HG03460 (cell line): ENCODE measurements around the gene PGA3.
"Not testable (repeated sequence)": the region's sequence is repeated elsewhere in the genome, so short reads cannot be mapped to it uniquely, and the experiment has no call there.

Experiments
- ATAC-seq: cut with Tn5 transposase; IDR thresholded peaks from one replicate; pipeline ENCODE4 v1.9.1; 2021; ENCODE audit not compliant: unreplicated experiment

The PGA3 gene

DNA sequence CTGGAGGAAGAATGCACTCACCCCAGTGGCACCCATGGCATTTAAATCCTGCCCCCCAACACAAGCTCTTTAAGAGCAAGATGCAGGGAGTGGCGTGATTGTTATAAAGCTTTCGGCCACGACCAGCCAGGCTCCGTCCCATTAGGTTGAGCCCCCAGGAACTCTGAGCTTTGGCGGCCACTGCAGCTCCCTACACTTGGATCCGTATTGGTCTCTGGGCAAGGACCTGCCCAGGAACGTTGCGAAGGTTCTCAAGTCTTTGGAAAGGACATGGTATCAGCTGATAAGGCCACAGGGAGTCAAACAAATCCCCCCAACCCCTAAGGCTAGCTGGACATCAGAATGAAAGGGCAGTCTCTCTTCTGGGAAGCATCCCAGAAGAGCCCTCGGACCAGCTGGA is 32.7 kb upstream of the PGA3 start:
- ATAC-seq: no peak

DNA sequence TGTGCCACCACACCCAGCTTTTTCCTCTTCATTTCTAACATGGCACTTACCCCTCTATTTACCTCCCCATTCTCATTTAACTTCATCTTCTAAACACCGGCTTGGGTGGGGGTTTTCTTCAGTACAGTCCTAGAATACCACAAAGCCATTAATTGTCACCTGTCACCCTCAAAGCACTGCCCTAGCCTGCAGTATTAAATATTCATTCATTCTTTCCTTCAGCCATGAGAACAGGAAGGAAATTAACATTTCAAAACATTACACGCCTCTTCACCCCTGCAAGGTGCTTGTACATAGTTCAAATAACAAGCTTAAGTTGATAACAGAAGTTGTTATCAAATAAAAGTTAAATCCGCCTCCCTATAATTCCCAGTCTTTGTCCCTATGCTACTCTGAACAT is 31.4 kb upstream of the PGA3 start:
- ATAC-seq: no peak

DNA sequence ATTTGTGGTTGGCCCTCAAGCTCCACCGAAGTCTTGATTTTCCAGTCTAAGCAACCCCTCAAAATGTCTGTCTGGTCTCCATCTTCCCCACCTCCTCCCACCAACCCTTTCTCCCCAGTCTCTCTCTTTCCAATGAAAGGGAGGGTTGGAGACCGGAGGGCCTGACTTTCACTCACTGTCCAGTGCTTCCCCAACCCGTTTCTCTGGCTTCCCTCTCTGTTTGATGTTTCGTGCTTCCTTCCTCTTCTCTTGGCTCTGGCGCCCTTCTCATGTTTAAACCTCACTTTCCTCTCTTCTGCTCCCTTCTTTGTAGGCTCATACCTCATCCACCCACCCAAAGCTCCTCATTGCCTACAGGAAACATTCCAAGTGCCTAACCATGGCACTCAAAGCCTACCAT is 31.0 kb upstream of the PGA3 start:
- no peak for ATAC-seq

DNA sequence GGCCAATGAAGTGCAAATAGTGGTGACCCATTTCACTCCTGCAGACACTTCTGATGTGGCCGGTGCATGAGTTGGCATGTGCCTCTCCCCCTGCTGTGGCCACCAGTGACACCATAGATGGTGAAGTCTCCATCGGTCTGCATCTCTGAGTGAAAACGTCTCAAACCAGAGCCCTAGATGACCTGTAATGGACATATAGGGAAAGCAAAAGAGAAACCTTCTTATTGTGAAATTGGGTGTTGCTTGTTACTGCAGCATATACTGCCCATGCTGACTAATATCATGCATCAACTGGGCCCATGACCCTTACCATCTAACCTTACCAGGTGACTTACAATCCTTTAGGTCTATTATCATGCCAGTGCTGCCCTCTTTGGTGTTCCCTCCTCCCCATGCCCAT is 30.4 kb upstream of the PGA3 start:
- no peak for ATAC-seq

DNA sequence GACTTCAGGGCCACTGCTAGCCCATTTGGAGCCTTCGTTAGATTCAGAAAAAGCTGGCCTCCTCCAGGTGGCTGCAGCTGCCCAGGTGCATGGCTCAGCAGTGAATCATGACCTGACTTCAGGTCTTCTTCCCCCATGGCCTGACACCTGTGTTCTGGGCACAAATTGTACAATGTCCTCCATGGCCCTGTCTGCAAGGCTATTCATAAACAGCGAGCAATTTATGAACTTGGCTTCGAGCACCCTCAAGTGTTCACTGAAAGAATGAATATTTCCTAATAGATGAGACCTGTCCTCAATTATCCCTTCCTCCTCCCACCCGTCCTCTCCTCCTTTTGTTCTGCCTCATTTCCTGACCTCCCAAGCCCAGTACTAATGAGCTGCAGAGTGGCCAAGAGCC is 29.9 kb upstream of the PGA3 start:
- no peak for ATAC-seq

DNA sequence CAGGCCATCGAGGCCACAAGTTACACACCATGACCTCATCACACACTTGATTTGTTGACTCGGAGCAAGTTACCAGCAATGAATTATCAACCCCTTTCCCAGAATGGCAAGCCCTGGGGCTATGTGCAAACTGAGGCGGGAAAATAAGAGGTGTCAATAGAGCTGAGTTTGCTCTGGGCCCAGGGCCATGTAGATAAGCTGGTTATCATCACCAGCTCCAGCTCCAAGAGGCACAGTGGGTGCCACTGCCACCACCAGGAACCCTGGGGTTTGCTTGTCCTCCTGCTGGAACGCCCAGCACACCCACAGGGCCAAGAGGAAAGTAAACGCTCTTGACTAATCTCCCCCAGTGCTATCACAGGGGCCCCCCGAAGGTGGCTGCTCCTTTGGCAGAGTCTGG is 29.0 kb upstream of the PGA3 start:
- ATAC-seq: no peak

DNA sequence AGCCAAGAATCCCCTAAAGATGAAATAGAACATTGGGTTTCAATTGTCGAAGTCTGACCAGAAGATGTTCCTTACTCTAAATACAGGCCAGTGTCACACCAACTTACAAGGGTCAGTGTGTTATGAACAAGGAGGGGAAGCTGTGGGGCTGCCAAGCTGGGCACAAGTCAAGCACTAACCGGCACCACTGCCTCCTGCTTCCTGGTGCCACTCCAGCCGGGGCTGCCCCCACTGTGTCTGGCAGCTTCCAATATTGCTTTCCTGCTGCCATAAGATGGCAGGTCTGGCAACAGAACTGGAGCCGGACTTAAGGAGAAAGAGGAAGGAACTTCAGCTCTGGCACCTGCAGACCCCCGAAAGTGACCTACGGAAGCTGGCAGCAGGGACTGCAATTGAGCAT is 28.4 kb upstream of the PGA3 start:
- no peak for ATAC-seq

DNA sequence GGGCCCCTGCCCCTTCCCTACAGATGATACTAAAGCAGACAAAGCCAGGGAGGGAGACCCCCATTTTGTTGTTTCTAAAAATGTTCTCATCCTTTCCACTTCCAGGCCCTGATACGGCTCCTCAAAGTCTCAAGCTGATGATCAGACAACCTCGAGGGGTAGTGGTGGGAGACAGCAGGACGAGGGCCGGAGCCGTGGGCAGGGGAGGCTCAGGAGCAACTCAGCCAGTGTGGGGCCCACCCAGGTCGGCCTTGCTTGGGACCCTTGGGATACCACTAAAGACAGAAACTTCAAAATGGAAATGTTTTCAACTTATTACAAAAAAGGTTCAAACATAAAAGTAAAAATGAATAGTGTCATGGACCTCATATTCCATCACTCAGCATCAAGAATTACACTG is 26.9 kb upstream of the PGA3 start:
- no peak for ATAC-seq

DNA sequence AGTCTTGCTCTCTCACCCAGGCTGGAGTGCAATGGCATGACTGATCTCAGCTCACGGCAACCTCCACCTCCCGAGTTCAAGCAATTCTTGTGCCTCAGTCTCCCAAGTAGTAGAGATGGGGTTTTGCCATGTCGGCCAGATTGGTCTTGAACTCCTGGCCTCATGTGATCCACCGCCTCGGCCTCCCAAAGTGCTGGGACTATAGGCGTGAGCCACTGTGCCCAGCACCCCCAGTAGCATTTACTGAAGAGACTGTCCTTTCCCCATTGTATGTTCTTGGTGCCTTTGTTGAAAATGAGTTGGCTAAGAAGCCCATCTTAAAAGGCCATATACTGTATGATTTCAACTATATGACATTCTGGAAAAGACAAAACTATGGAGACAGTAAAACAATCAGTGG is 23.1 kb upstream of the PGA3 start:
- not testable (repeated sequence) for ATAC-seq

DNA sequence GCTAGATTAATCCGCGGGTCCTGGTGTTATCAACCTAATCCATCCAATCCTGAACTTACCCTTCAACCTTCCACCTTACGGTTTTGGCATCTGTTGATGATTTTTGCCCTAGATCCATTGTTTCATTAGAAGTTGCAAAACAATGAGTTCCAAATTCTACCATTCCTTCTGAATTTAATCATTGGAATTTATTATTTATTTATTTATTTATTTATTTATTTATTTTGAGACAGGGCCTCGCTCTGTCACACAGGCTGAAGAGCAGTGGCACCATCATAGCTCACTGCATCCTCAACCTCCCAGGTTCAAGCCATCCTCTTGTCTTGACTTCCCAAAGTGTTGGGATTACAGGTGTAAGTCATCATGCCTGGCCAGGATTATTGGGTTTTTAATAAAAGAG is 21.8 kb upstream of the PGA3 start:
- no peak for ATAC-seq

DNA sequence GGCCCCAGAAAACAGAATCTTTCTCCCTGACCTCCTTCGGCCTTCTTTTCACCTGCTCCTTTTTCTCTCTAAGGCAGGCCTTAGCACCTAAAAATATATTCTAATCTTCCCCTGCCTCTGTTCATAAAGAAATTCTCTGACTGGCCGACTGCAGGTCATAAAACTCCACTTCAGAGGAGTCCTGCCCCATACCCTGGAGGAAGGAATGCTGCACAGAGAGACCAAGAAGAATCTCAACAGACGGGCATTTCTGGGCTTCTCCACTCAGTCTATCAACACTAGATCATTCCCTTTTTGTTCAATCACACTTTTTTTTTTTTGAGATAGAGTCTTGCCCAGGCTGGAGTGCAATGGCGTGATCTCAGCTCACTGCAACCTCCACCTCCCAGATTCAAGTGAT is 19.7 kb upstream of the PGA3 start:
- no peak for ATAC-seq

DNA sequence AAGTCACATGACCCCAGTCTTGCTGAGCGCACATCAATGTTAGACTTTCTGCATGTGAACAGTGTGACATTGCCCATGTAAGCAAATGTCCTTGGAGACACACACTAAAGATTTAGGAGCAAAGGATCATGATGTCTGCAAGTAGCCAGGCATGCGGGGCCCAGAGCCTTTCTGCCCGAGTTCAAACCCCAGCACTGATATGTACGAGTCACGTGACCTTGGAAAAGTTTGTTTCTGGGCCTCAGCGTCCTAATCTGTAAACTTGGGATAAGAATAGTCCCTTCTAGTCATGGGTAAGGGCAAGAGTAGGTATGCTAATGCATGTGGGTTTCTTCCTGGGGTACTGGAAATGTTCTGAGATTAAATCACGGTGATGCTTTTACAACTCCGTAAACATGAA is 16.8 kb upstream of the PGA3 start:
- no peak for ATAC-seq

DNA sequence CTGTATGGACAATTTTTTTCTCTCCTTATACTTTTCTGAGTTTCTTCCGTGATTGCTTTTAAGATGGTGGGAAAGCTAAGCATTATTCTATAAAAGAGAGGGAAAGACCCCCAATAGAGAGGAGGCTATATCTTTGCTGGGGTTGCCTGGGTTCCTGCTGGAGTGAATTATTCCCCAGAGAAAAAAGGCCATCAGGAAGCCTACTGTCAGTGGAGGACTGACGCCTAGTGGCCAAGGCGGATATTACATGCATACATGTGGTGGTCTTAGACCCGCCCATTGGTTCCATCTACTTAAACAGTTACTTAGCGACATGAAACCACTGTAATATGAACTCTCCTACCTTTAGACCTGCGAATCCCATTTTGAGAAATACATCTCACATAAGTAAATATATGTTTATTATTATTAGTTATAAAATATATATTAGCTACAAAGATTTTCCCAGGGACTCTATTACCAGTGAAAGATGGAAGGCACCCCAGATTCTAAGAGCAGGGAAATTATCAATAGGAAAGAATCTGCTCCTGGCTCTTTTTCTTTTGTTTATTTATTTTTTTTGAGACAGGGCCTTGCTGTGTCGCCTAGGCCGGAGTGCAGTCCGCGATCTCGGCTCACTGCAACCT is 15.7 kb upstream of the PGA3 start:
- no peak for ATAC-seq

DNA sequence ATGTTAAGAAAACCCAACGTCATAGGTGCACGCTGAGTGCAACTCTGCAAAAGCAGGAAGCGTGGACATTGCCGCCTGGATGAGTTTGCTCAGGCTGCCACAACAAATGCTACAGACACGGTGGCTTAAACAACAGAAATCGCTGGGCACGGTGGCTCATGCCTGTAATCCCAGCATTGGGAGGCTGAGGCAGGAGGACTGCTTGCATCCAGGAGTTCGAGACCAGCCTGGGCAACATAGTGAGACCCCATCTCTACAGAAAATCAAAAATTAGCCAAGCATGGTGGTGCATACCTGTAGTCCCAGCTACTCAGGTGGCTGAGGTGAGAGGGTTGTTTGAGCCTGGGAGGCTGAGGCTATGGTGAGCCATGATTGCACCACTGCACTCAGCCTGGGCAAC is 13.4 kb upstream of the PGA3 start:
- no peak for ATAC-seq

DNA sequence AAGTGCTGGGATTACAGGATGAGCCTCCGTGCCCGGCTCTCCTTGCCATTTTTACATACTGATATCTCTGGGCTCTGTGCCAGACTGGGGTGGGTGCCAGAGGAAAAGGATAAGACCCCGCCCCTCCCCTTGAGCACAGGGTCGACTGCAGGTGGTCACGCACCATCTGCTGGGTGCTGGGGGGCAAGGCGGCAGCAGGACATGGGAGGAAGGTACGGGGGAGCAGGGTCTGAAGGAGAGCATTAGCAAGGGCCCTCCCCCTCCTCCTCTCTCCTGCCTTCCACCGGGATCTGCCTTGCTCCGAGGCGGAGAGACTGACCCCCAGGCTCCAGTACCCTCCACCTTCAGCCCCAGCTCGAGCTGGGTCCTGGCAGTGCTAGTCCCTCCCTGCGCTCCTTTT is 9.7 kb upstream of the PGA3 start:
- ATAC-seq: no peak

DNA sequence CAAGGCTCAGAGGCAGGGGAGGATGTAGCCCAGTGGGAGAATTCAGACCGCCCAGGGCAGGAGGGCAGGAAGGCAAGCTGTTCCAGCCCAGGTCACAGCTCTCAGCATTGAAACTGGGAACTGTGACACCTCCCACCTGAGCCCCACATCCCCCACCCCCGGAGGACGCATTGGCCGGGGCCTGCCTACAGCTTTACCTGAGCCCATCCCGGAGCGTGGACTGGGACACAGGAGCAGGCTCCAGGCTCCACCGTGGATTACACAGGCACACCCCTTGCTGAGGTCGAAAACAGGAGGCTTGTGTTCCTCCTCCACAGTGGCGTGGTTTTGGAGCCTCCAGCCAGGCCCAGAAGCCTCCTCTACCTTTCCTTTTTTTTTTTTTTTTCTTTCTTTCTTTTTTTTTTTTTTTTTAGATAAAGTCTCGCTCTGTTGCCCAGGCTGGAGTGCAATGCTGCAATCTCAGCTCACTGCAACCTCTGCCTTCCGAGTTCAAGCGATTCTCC is 9.1 kb upstream of the PGA3 start:
- ATAC-seq: no peak

DNA sequence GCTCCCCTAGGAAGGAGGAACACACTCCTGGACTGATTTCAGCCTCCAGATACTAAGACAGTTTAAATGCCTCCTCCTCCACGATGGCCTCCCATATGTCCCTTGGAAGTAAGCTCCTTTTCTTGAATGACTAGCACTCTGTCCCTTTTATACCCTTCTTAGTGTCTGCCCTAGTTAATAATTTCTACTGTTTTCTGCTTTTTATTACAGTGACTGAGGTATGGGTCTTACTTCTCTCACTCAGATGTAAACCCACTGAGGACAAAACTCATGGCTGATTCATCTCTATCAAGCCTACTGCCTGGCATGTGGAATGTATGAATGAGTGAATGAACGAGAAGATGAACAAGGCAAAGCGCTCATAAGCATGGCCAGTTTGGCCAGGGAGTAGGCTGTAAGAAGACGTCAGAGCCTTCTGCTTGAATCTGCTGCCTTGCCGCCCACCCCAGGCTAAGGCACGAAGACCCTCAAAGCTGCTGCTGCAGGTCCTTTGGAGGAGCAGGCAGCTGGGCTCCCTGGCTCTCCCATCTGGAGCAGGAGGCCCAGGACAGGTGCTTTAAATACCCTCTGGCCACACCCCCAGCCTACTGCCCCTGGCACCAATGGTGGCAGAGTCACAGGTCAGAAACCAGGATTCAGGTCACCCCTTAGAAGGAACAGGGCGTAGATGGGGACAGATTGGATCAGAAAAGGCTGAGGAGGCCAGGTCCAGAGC is 8.2 kb upstream of the PGA3 start:
- ATAC-seq: no peak

DNA sequence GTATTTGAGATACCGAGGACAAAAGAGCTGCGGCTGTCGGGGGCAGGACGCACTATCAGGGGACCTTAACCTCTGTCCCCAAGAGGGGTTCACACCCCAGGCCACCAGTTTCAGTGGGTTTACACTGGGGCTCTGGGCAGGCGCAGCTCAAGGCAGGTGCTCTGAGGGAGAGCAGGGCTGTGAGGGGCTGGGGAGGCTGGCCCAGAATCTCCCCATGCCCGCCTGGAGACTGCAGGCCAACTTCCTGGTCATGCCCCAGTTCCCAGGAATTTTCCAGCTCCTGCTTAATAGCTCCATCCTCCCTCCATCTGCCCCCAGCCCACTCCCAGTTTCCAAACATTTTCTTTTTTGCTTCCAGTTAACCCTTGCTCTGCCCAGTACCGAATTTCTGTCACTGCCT is 7.6 kb upstream of the PGA3 start:
- no peak for ATAC-seq

DNA sequence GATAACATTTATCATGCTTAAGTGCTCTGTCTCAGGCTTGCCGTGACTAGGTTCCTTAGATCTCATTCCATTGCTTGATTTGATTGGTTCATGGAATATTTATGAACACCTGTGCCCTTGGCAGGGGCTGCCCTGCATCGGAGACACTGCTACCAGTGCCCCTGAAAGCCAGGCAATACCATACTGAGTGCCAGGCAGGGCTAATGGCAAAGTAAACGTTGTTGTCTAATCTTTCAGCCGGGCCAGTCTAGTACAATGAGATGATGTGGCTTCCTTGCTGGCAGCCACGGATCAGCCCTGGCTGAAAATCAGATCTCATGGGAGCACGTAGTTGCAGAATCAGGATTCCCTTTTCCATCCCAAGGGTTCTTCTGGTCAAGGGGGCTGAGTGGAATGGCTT is 5.0 kb upstream of the PGA3 start:
- no peak for ATAC-seq

DNA sequence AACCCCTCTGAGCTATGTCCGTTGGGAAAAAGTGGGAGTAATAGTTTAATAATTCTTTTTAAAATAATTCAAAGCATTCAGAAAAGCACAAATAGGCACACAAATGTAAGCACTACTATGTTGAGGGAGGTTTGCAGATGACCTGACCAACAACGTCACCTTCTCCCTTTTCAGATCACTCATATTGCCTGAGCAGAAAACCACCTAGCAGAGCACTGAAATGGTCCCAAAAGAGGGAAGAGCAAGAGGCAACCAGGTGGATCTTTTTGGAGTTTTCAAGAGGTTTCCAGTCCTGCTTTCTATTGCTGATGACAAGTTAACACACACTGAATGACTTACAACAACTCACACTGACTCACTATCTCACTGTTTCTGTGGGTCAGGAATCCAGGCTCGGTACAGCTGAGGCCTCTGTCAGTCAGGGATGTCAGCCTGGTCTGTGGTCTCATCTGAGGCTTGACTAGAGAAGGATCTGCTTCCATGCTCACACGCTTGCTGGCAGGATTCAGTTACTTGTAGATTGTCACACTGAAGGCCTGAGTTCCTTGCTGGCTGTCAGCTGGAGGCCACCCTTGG is 4.3 kb upstream of the PGA3 start:
- no peak for ATAC-seq

DNA sequence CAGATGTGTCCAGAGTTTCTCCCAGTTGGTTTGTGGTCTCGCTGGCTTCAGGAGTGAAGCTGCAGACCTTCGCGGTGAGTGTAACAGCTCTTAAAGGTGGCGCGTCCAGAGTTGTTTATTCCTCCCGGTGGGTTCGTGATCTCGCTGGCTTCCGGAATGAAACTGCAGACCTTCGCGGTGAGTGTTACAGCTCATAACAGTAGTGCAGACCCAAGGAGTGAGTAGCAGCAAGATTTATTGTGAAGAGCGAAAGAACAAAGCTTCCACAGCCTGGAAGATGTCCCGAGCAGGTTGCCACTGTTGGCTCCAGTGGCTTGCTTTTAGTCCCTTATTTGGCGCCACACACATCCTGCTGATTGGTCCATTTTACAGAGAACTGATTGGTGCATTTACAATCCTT is 1.8 kb upstream of the PGA3 start:
- ATAC-seq: no peak

DNA sequence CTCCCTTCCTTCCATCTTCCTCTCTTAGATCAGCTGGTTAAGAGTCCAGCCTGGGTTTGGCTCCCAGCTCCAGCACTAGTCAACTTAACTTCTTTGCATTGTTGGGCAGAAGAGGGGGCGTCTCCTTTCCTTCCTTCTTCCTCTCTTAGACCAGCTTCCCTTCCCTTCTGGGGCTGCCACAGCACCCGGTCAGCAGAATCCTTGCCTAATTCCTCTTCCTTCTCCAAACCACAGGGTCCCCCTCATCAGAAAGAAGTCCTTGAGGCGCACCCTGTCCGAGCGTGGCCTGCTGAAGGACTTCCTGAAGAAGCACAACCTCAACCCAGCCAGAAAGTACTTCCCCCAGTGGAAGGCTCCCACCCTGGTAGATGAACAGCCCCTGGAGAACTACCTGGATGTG is 558 bp downstream of the PGA3 start:
- not testable (repeated sequence) for ATAC-seq
